Tibial artery (tissue), 4 donors: Measurements from ENCODE around the gene ANKS6.

ENCODE experiments used
- DNase-seq, 2 donors: peaks; one replicate each; pipeline ENCODE4 v3.0.0-alpha.2; 2019
- H3K27ac ChIP-seq, 2 donors: fragments of 200-600 bp; sonication (generic) in 1 of 2; 1 replicate in 1 of 2; 2 replicates in 1 of 2; pipeline ENCODE4 v1.5.1; 2018 to 2019; ENCODE audit warnings: mild to moderate bottlenecking in 1 of 2
- H3K27me3 ChIP-seq, 2 donors: fragments of 200-600 bp; sonication (generic) in 1 of 2; one replicate each; pipeline versions ENCODE4 v1.5.1 to v1.6.0; 2016 to 2019
- H3K36me3 ChIP-seq, 3 donors: fragments of 200-600 bp; sonication (generic) in 2 of 3; one replicate each; pipeline ENCODE4 v1.5.1; 2016 to 2019; ENCODE audit warnings: mild to moderate bottlenecking in 2 of 3
- H3K4me1 ChIP-seq, 4 donors: fragments of 200-600 bp; sonication (generic) in 2 of 4; 1 replicate in 3 of 4; 2 replicates in 1 of 4; pipeline ENCODE4 v1.5.1; 2016 to 2019
- H3K4me3 ChIP-seq, 2 donors: fragments of 200-600 bp; sonication (generic) in 1 of 2; 1 replicate in 1 of 2; 2 replicates in 1 of 2; pipeline ENCODE4 v1.5.1; 2018 to 2019; ENCODE audit warnings: mild to moderate bottlenecking in 2 of 2
- H3K9me3 ChIP-seq, 3 donors: fragments of 200-600 bp; sonication (generic) in 1 of 3; one replicate each; pipeline ENCODE4 v1.5.1; 2016 to 2019
- intact Hi-C: fragments of 100-400 bp; cut with DNase I; formaldehyde crosslinking; loops from one replicate; pipeline ENCODE4 v1.15.0; 2023; ENCODE audit warnings: low total_unique reads
- TF ChIP-seq, protein P1 (sequence below), 2 experiments: fragments of 200-600 bp in 1 of 2; fragments of 450-650 bp in 1 of 2; IDR thresholded peaks; one replicate each; pipeline ENCODE4 v1.5.1; 2017 to 2019; ENCODE audit warnings: antibody characterized with exemption in 2 of 2, mild to moderate bottlenecking in 1 of 2, moderate library complexity in 1 of 2

Gene ANKS6

DNA sequence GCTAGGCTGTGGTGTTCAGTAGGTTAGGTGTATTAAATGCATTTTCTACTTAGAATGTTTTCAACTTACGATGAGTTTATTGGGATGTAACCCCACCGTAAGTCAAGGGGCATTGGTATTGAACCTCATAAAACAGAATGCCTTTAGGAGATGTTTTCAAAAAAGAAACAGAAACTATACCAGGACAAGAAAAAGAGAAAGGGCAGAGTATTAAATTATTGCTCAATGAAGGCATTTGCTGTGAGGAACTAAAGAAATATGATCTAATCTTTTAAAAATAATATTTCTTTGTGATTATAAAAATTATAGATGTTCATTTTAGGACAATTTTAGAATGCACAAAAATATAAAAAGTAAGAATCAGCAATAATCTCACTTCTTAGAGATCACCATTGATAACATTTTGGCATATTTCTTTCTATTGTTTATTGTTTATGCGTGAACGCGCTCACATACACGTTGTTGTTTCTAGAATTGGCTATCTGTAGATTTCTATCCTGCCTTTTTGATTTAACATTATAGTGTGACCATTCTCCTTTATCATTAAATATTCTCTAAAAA lies 19.1 kb upstream of the ANKS6 start:
- H3K36me3 ChIP-seq: no peaks in the 10 kb centered on the region
- intact Hi-C loops: no loop called here
- DNase-seq: no peak
- TF ChIP-seq, protein P1, sequence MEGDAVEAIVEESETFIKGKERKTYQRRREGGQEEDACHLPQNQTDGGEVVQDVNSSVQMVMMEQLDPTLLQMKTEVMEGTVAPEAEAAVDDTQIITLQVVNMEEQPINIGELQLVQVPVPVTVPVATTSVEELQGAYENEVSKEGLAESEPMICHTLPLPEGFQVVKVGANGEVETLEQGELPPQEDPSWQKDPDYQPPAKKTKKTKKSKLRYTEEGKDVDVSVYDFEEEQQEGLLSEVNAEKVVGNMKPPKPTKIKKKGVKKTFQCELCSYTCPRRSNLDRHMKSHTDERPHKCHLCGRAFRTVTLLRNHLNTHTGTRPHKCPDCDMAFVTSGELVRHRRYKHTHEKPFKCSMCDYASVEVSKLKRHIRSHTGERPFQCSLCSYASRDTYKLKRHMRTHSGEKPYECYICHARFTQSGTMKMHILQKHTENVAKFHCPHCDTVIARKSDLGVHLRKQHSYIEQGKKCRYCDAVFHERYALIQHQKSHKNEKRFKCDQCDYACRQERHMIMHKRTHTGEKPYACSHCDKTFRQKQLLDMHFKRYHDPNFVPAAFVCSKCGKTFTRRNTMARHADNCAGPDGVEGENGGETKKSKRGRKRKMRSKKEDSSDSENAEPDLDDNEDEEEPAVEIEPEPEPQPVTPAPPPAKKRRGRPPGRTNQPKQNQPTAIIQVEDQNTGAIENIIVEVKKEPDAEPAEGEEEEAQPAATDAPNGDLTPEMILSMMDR (IDR thresholded peaks at IDR 0.05): no peak
- H3K9me3 ChIP-seq: no peaks in the 10 kb centered on the region
- no peak overlapping the region for H3K27ac ChIP-seq
- H3K4me1 ChIP-seq: no peaks in the 10 kb centered on the region
- H3K4me3 ChIP-seq: no peak overlapping the region
- no peaks in the 10 kb centered on the region for H3K27me3 ChIP-seq

DNA sequence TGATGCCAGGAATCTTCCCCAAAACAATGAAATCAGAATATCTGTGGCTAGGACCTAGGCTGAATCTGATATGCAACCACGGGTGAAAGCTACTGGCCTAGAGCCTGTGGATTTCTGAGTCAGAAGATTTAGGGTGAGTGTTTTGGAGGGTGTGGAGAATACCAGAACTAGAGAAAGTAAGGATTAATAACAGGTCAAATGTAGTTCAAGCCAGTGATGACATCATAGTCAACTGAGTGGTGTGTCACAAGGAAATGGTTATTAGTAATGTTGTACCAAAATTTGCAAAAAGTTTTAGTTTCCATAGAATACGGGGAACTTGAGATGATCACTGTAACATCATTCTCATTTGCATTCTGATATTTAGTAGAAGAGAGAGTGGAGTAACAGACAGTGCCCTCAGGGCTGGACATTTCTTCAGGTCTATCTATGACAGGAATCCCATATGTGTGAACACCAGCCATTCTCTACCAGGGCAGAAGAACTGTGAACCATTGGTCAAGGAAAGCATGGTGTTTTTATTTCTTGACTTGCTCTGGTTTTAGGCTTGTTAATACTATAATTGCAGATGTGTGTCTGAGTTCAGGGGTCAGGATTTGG lies 14.8 kb upstream of the ANKS6 start:
- Histone ChIP-seq H3K4me3 (no peak overlapping the region), H3K4me1 (peaks cover 0 to 33% (median 13%) of the 10 kb centered on the region in 4 donors), H3K27ac (no peak overlapping the region), H3K27me3 (peaks cover 0 to 18% of the 10 kb centered on the region in 2 donors), H3K9me3 (no peaks in the 10 kb centered on the region), H3K36me3 (no peaks in the 10 kb centered on the region)
- TF ChIP-seq, protein P1 (IDR thresholded peaks at IDR 0.05): no peak
- no peak for DNase-seq
- intact Hi-C loops: no loop called here

GRCh38 chr9:98810102-98810842 lies 13.9 kb upstream of the ANKS6 start:
- H3K27me3 ChIP-seq: peaks cover 0 to 18% of the 10 kb centered on the region in 2 donors
- no peak overlapping the region for H3K4me3 ChIP-seq
- intact Hi-C loops: no loop called here
- no peak for DNase-seq
- no peak overlapping the region for H3K27ac ChIP-seq
- TF ChIP-seq, protein P1 (IDR thresholded peaks at IDR 0.05): no peak
- H3K9me3 ChIP-seq: no peaks in the 10 kb centered on the region
- H3K36me3 ChIP-seq: no peaks in the 10 kb centered on the region
- H3K4me1 ChIP-seq: peaks cover 0 to 35% (median 13%) of the 10 kb centered on the region in 4 donors

- Histone ChIP-seq H3K27me3 (peaks cover 0 to 18% of the 10 kb centered on the region in 2 donors), H3K27ac (no peak overlapping the region), H3K36me3 (no peaks in the 10 kb centered on the region), H3K4me1 (peaks cover 0 to 35% (median 13%) of the 10 kb centered on the region in 4 donors), H3K9me3 (no peaks in the 10 kb centered on the region), H3K4me3 (no peak overlapping the region)
- DNase-seq: no peak
- intact Hi-C loops: no loop called here
- TF ChIP-seq, protein P1 (IDR thresholded peaks at IDR 0.05): no peak
These were observed 13.2 kb upstream of the ANKS6 start for GRCh38 chr9:98809311-98810101.

GRCh38 chr9:98808875-98809274 lies 12.5 kb upstream of the ANKS6 start:
- Histone ChIP-seq H3K9me3 (no peaks in the 10 kb centered on the region), H3K27me3 (peaks cover 0 to 18% of the 10 kb centered on the region in 2 donors), H3K36me3 (no peaks in the 10 kb centered on the region), H3K27ac (no peak overlapping the region), H3K4me1 (peaks cover 0 to 35% (median 13%) of the 10 kb centered on the region in 4 donors), H3K4me3 (no peak overlapping the region)
- TF ChIP-seq, protein P1 (IDR thresholded peaks at IDR 0.05): no peak
- DNase-seq: no peak
- intact Hi-C loops: no loop called here
